HepG2 (cell line): ENCODE results near the gene ARVCF. TPM values are rescaled to one million over a fixed set of nuclear protein-coding genes. Genes with fewer than 3 reads are reported as not detected.

Source experiments
- CCAR2 ChIP-seq: fragments of 200-400 bp; formaldehyde crosslinking; optimal IDR thresholded peaks from 2 replicates; pipeline ENCODE3; 2018; ENCODE audit warnings: low read depth, mild to moderate bottlenecking, low read length, moderate library complexity
- EEA1 ChIP-seq: sonication (generic); formaldehyde crosslinking; IDR thresholded peaks from 2 replicates; pipeline ENCODE4 v1.5.1; 2020; ENCODE audit warnings: mild to moderate bottlenecking, missing genetic modification reagents, borderline replicate concordance
- ETS1 ChIP-seq: sonication (generic); formaldehyde crosslinking; IDR thresholded peaks from 2 replicates; pipeline ENCODE4 v1.4.0; 2020; ENCODE audit warnings: missing genetic modification reagents
- FOSL1 ChIP-seq: sonication (generic); formaldehyde crosslinking; IDR thresholded peaks from 2 replicates; pipeline ENCODE4 v1.9.0; 2021; ENCODE audit warnings: missing genetic modification reagents, borderline replicate concordance
- GABPA ChIP-seq, 2 experiments: IDR thresholded peaks; 2 replicates each; pipeline ENCODE4 v1.6.1; 2011 to 2016; ENCODE audit warnings: low read depth in 2 of 2, low read length in 1 of 2, missing biosample characterization in 1 of 2, missing genetic modification characterization in 1 of 2
- GATA4 ChIP-seq: sonication (generic); IDR thresholded peaks from 2 replicates; pipeline ENCODE4 v1.6.1; 2016; ENCODE audit warnings: antibody characterized with exemption, low read depth, borderline replicate concordance
- ISX ChIP-seq: sonication (generic); formaldehyde crosslinking; conservative IDR thresholded peaks from 2 replicates; pipeline ENCODE4 v1.5.0; 2020; ENCODE audit warnings: missing genetic modification reagents
- KMT2A ChIP-seq: sonication (generic); formaldehyde crosslinking; IDR thresholded peaks from 2 replicates; pipeline ENCODE4 v1.4.0; 2020; ENCODE audit warnings: missing genetic modification reagents
- MAF1 ChIP-seq: sonication (generic); formaldehyde crosslinking; IDR thresholded peaks from 2 replicates; pipeline ENCODE4 v1.5.0; 2020; ENCODE audit warnings: missing genetic modification reagents, borderline replicate concordance
- MAFF ChIP-seq: IDR thresholded peaks from 2 replicates; pipeline ENCODE4 v1.6.1; 2011; ENCODE audit warnings: low read depth, low read length, improper control_type of control experiment
- MEIS1 ChIP-seq: sonication (generic); formaldehyde crosslinking; IDR thresholded peaks from 2 replicates; pipeline ENCODE4 v1.9.0; 2021; ENCODE audit warnings: mild to moderate bottlenecking, missing genetic modification reagents, moderate library complexity, borderline replicate concordance
- NFE2L1 ChIP-seq: sonication (generic); formaldehyde crosslinking; IDR thresholded peaks from 2 replicates; pipeline ENCODE4 v1.4.0; 2020; ENCODE audit warnings: missing genetic modification reagents, mild to moderate bottlenecking, borderline replicate concordance
- SIX4 ChIP-seq: sonication (generic); formaldehyde crosslinking; IDR thresholded peaks from 2 replicates; pipeline ENCODE4 v1.4.0; 2020; ENCODE audit warnings: missing genetic modification reagents
- SMC3 ChIP-seq: IDR thresholded peaks from 2 replicates; pipeline ENCODE4 v1.6.1; 2011; ENCODE audit warnings: low read length, improper control_type of control experiment
- SPEN ChIP-seq: sonication (generic); formaldehyde crosslinking; IDR thresholded peaks from 2 replicates; pipeline ENCODE4 v1.5.1; 2020; ENCODE audit warnings: low read depth, mild to moderate bottlenecking, missing genetic modification reagents
- STAG1 ChIP-seq: sonication (generic); formaldehyde crosslinking; IDR thresholded peaks from 2 replicates; pipeline ENCODE4 v1.4.0; 2020; ENCODE audit warnings: missing genetic modification reagents
- TEAD2 ChIP-seq: sonication (generic); formaldehyde crosslinking; IDR thresholded peaks from 2 replicates; pipeline ENCODE4 v1.9.0; 2021; ENCODE audit warnings: missing genetic modification reagents
- THAP11 ChIP-seq: IDR thresholded peaks from 2 replicates; pipeline ENCODE4 v1.6.1; 2016; ENCODE audit warnings: missing biosample characterization, missing genetic modification reagents
- TOE1 ChIP-seq: sonication (generic); formaldehyde crosslinking; IDR thresholded peaks from 2 replicates; pipeline ENCODE4 v1.4.0; 2020; ENCODE audit warnings: mild to moderate bottlenecking, missing genetic modification reagents
- YY1 ChIP-seq: IDR thresholded peaks from 2 replicates; pipeline ENCODE4 v1.6.1; 2011; ENCODE audit warnings: low read length, low read depth, moderate library complexity, mild to moderate bottlenecking; ENCODE audit not compliant: insufficient read depth, insufficient replicate concordance
- ZBTB1 ChIP-seq: sonication (generic); formaldehyde crosslinking; IDR thresholded peaks from 2 replicates; pipeline ENCODE4 v1.4.0; 2020; ENCODE audit warnings: missing genetic modification reagents, borderline replicate concordance
- ZFP36L1 ChIP-seq: sonication (generic); formaldehyde crosslinking; IDR thresholded peaks from 2 replicates; pipeline ENCODE4 v1.8.0; 2022; ENCODE audit warnings: mild to moderate bottlenecking, missing genetic modification reagents, moderate library complexity
- ZKSCAN5 ChIP-seq: sonication (generic); formaldehyde crosslinking; IDR thresholded peaks from 2 replicates; pipeline ENCODE4 v1.5.1; 2020; ENCODE audit warnings: mild to moderate bottlenecking, missing genetic modification reagents
- ZMAT3 ChIP-seq: sonication (generic); formaldehyde crosslinking; conservative IDR thresholded peaks from 2 replicates; pipeline ENCODE4 v1.7.0; 2021; ENCODE audit warnings: missing genetic modification reagents
- ZNF790 ChIP-seq: sonication (generic); formaldehyde crosslinking; IDR thresholded peaks from 2 replicates; pipeline ENCODE4 v1.8.0; 2022; ENCODE audit warnings: missing genetic modification reagents, mild to moderate bottlenecking, borderline replicate concordance
- polyA plus RNA-seq, 8 experiments: library from polyadenylated mRNA; depleted of rRNA in 3 of 8; stranded (reverse) in 7 of 8; unstranded in 1 of 8; fragments of >200 nt; fragmentation: Illumina TruSeq in 4 of 8; extraction: Trizol in 4 of 8; gene quantifications; 2 replicates each; pipeline versions ENCODE4 v1.2.1 to v1.2.3, GENCODE V29; 2011 to 2016; ENCODE audit warnings: low read depth in 4 of 8, missing spikeins in 1 of 8, mixed read lengths in 1 of 8; ENCODE audit not compliant: insufficient read depth in 1 of 8
- total RNA-seq, 5 experiments: library from RNA; depleted of rRNA; stranded (reverse); fragments of >200 nt; fragmentation: Illumina TruSeq; extraction: Trizol; gene quantifications; 2 replicates each; pipeline ENCODE4 v1.2.3, GENCODE V29; 2016; ENCODE audit warnings: low read depth in 1 of 5
- TF ChIP-seq, protein P1 (sequence below): sonication (generic); formaldehyde crosslinking; IDR thresholded peaks from 2 replicates; pipeline ENCODE4 v1.5.1; 2020; ENCODE audit warnings: missing genetic modification reagents, mild to moderate bottlenecking, borderline replicate concordance
- TF ChIP-seq, protein P2 (sequence below): IDR thresholded peaks from 2 replicates; pipeline ENCODE4 v1.6.1; 2018; ENCODE audit warnings: missing genetic modification reagents, mild to moderate bottlenecking, missing compliant biosample characterization

Gene ARVCF
- total and polyA plus RNA-seq, 2 of the 13 experiments (the other 11 are each of a cell fraction or from before 2014, with no cell fraction given), result 16.4 to 17.7 TPM

- no peak for TF ChIP-seq ETS1 (CRISPR knock-in tag)
- no peak for TF ChIP-seq GABPA (IDR thresholded peaks at IDR 0.05; ENCODE audit: low read depth, low read length)
- TF ChIP-seq GABPA (CRISPR knock-in tag; IDR thresholded peaks at IDR 0.05; ENCODE audit: low read depth), result no peak
- no peak for TF ChIP-seq ZBTB1 (CRISPR knock-in tag)
- no peak for TF ChIP-seq ZFP36L1 (CRISPR knock-in tag)
- no peak for TF ChIP-seq KMT2A (CRISPR knock-in tag)
- 0 out of 2 replicates have a peak, but pooled peaks have one; percentile 6 for TF ChIP-seq ZMAT3 (CRISPR knock-in tag)
- no peak for TF ChIP-seq TOE1 (CRISPR knock-in tag)
- no peak for TF ChIP-seq MAFF
- peak; percentile 36 for TF ChIP-seq YY1
- TF ChIP-seq NFE2L1 (CRISPR knock-in tag), result no peak
- TF ChIP-seq EEA1 (CRISPR knock-in tag), result 0 out of 2 replicates have a peak, but pooled peaks have one; percentile 56
- no peak for TF ChIP-seq ZKSCAN5 (CRISPR knock-in tag)
- TF ChIP-seq TEAD2, result no peak
- TF ChIP-seq MAF1 (CRISPR knock-in tag), result no peak
- no peak for TF ChIP-seq SIX4 (CRISPR knock-in tag)
- no peak for TF ChIP-seq CCAR2
- no peak for TF ChIP-seq ISX (CRISPR knock-in tag)
- no peak for TF ChIP-seq MEIS1 (CRISPR knock-in tag)
- TF ChIP-seq, protein P1, sequence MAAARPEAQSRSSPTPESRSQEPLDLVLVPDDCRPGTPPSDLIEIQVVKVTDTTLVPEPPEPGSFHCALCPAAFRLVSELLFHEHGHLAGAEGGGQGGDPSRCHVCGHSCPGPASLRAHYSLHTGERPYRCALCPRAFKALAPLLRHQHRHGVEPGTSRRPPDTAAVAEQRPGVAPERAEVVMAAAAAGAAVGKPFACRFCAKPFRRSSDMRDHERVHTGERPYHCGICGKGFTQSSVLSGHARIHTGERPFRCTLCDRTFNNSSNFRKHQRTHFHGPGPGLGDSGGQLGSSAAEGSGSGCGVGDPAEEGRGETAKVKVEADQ (CRISPR knock-in tag), result no peak
- TF ChIP-seq STAG1 (CRISPR knock-in tag), result 0 out of 2 replicates have a peak, but pooled peaks have one; percentile 3
- TF ChIP-seq SPEN, result peak; percentile 80
- no peak for TF ChIP-seq SMC3
- TF ChIP-seq FOSL1 (CRISPR knock-in tag), result no peak
- TF ChIP-seq, protein P2, sequence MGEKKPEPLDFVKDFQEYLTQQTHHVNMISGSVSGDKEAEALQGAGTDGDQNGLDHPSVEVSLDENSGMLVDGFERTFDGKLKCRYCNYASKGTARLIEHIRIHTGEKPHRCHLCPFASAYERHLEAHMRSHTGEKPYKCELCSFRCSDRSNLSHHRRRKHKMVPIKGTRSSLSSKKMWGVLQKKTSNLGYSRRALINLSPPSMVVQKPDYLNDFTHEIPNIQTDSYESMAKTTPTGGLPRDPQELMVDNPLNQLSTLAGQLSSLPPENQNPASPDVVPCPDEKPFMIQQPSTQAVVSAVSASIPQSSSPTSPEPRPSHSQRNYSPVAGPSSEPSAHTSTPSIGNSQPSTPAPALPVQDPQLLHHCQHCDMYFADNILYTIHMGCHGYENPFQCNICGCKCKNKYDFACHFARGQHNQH (CRISPR knock-in tag), result peak; percentile 55; the same call in 1 of the 2 replicates
- peak; percentile 66 for TF ChIP-seq THAP11 (CRISPR knock-in tag)
- TF ChIP-seq ZNF790, result no peak
- TF ChIP-seq GATA4, result 0 out of 2 replicates have a peak, but pooled peaks have one; percentile 32
These were observed 56.8 kb downstream of the ARVCF start (continued) for GRCh38 chr22:19959587-19960490.
